Naive thymus-derived CD8-positive, alpha-beta T cell (primary cell): ENCODE results near the gene RTN1. TPM values are rescaled to one million over a fixed set of nuclear protein-coding genes. Genes with fewer than 3 reads are reported as not detected.

Experiments
- ATAC-seq, 2 donors: fragments of 150-1000 bp; cut with Tn5 transposase in 1 of 2; sonication (Bioruptor Pico), chemical (Tn5 transposase) in 1 of 2; 1 replicate in 1 of 2; 2 replicates in 1 of 2; pipeline ENCODE4 v1.10.0; 2021; ENCODE audit warnings: mild to moderate bottlenecking in 2 of 2, moderate library complexity in 2 of 2
- POLR2A ChIA-PET: fragments of 350-600 bp; sonication (Branson Sonifier 250); formaldehyde crosslinking; loops from one replicate; lab custom pipeline; 2021; ENCODE audit warnings: antibody characterized with exemption; lab: Charles Lee
- DNase-seq, 10 donors: peaks; one replicate each; pipeline versions ENCODE4 v3.0.0 to v3.0.0-alpha.2; 2020 to 2022
- H3K27ac Mint-ChIP-seq, 10 donors: one replicate each; pipeline ENCODE4 v1.8.0; 2020 to 2022; ENCODE audit warnings: mild to moderate bottlenecking in 10 of 10, mixed read lengths in 10 of 10, moderate library complexity in 4 of 10, inconsistent platforms in 1 of 10
- H3K27me3 Mint-ChIP-seq, 5 donors: one replicate each; pipeline ENCODE4 v1.8.0; 2021 to 2022; ENCODE audit warnings: mixed read lengths in 5 of 5
- H3K36me3 Mint-ChIP-seq, 3 donors: one replicate each; pipeline ENCODE4 v1.8.0; 2020 to 2022; ENCODE audit warnings: mixed read lengths in 3 of 3, mild to moderate bottlenecking in 2 of 3, inconsistent platforms in 1 of 3
- H3K4me1 Mint-ChIP-seq, 4 donors: one replicate each; pipeline ENCODE4 v1.8.0; 2021 to 2022; ENCODE audit warnings: mixed read lengths in 4 of 4
- H3K4me3 Mint-ChIP-seq, 10 donors: one replicate each; pipeline ENCODE4 v1.8.0; 2020 to 2022; ENCODE audit warnings: mild to moderate bottlenecking in 10 of 10, mixed read lengths in 10 of 10, moderate library complexity in 6 of 10, inconsistent platforms in 1 of 10
- H3K9me3 Mint-ChIP-seq, 9 donors: one replicate each; pipeline ENCODE4 v1.8.0; 2020 to 2022; ENCODE audit warnings: mixed read lengths in 9 of 9, mild to moderate bottlenecking in 3 of 9, inconsistent platforms in 1 of 9, moderate library complexity in 1 of 9
- polyA plus RNA-seq, 3 donors: library from polyadenylated mRNA; unstranded; fragments of 300-500 nt; fragmentation: Illumina TruSeq; gene quantifications; one replicate each; pipeline ENCODE4 v1.2.3, GENCODE V29; 2021
- total RNA-seq, 8 experiments: library from RNA in 2 of 8; stranded (reverse) in 2 of 8; gene quantifications; one replicate each; pipeline ENCODE4 v1.2.3 and lab custom pipeline; 2021 to 2026

RTN1 gene
- total and polyA plus RNA-seq, 5 experiments from 2014 or later, result 0.10 TPM; not detected in 4

GRCh38 chr14:59630288-59630963 is 240.2 kb downstream of the RTN1 start:
- Mint-ChIP-seq H3K36me3 (peaks cover 0 to 6% (median 0%) of the 10 kb centered on the region in 3 donors), H3K9me3 (peaks cover 0 to 9% (median 0%) of the 10 kb centered on the region in 9 donors), H3K4me3 (peak overlapping the region in 4 of 10 donors; percentile 13 to 69 (median 42)), H3K27me3 (peaks cover 20 to 58% (median 45%) of the 10 kb centered on the region in 5 donors), H3K27ac (no peak overlapping the region), H3K4me1 (peaks cover 0 to 8% (median 4%) of the 10 kb centered on the region in 4 donors)
- no peak for DNase-seq
- POLR2A ChIA-PET, result no interaction called here
- ATAC-seq, result peak in 1 of 2 donors; percentile 22

GRCh38 chr14:59629444-59630287 is 240.9 kb downstream of the RTN1 start:
- peak overlapping the region in 1 of 10 donors; percentile 20 for H3K27ac Mint-ChIP-seq
- peaks cover 0 to 8% (median 4%) of the 10 kb centered on the region in 4 donors for H3K4me1 Mint-ChIP-seq
- peak overlapping the region in 4 of 10 donors; percentile 7 to 69 (median 33) for H3K4me3 Mint-ChIP-seq
- ATAC-seq (no peak), DNase-seq (no peak)
- H3K36me3 Mint-ChIP-seq, result peaks cover 0 to 3% (median 0%) of the 10 kb centered on the region in 3 donors
- peaks cover 0 to 3% (median 0%) of the 10 kb centered on the region in 9 donors for H3K9me3 Mint-ChIP-seq
- POLR2A ChIA-PET, result no interaction called here
- H3K27me3 Mint-ChIP-seq, result peaks cover 18 to 58% (median 47%) of the 10 kb centered on the region in 5 donors

DNA sequence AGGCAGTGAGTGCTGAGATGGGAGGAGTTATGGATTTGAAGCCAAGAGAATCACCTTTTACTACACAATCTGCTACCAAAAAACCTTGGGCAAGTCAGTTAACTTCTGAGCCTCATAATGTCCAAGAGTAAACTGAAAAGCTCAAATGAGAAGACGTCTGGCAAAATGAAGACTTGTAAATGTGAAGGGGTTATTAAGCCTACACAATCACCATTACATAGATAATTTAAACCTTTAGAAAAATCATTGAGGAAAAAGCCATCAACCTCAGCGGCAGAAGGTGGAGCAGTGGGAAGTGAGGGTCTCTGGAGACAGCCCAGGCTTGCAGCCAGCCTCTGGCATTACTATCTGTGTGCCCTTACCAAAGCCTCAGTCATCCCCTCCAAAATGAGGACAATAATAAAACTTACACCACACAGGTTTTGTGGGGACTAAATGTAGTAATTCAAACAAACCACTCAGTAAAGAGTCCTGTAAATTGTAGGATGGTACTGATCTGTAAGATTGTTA is 243.5 kb downstream of the RTN1 start:
- DNase-seq, result no peak
- H3K27ac Mint-ChIP-seq, result no peak overlapping the region
- ATAC-seq, result no peak
- peaks cover 0 to 8% (median 4%) of the 10 kb centered on the region in 4 donors for H3K4me1 Mint-ChIP-seq
- peaks cover 18 to 41% (median 37%) of the 10 kb centered on the region in 5 donors for H3K27me3 Mint-ChIP-seq
- no peaks in the 10 kb centered on the region for H3K9me3 Mint-ChIP-seq
- POLR2A ChIA-PET, result no interaction called here
- H3K36me3 Mint-ChIP-seq, result no peaks in the 10 kb centered on the region
- no peak overlapping the region for H3K4me3 Mint-ChIP-seq

GRCh38 chr14:59622631-59623030 is 247.9 kb downstream of the RTN1 start:
- Mint-ChIP-seq H3K4me1 (no peaks in the 10 kb centered on the region), H3K9me3 (peaks cover 0 to 9% (median 0%) of the 10 kb centered on the region in 9 donors), H3K4me3 (no peak overlapping the region), H3K36me3 (no peaks in the 10 kb centered on the region), H3K27ac (no peak overlapping the region), H3K27me3 (peaks cover 13 to 36% (median 23%) of the 10 kb centered on the region in 5 donors)
- ATAC-seq (no peak), DNase-seq (no peak)
- POLR2A ChIA-PET, result no interaction called here

- no peaks in the 10 kb centered on the region for H3K4me1 Mint-ChIP-seq
- H3K4me3 Mint-ChIP-seq, result no peak overlapping the region
- DNase-seq (no peak), ATAC-seq (no peak)
- no peak overlapping the region for H3K27ac Mint-ChIP-seq
- POLR2A ChIA-PET, result no interaction called here
- H3K36me3 Mint-ChIP-seq, result no peaks in the 10 kb centered on the region
- peaks cover 0 to 9% (median 0%) of the 10 kb centered on the region in 9 donors for H3K9me3 Mint-ChIP-seq
- peaks cover 7 to 30% (median 19%) of the 10 kb centered on the region in 5 donors for H3K27me3 Mint-ChIP-seq
These were observed 251.5 kb downstream of the RTN1 start for GRCh38 chr14:59619061-59619460.

GRCh38 chr14:59601056-59601455 is 269.5 kb downstream of the RTN1 start:
- H3K4me3 Mint-ChIP-seq, result no peak overlapping the region
- H3K4me1 Mint-ChIP-seq, result no peaks in the 10 kb centered on the region
- DNase-seq, result no peak
- POLR2A ChIA-PET, result no interaction called here
- peaks cover 9 to 21% (median 12%) of the 10 kb centered on the region in 5 donors for H3K27me3 Mint-ChIP-seq
- H3K36me3 Mint-ChIP-seq, result no peaks in the 10 kb centered on the region
- no peaks in the 10 kb centered on the region for H3K9me3 Mint-ChIP-seq
- no peak overlapping the region for H3K27ac Mint-ChIP-seq
- no peak for ATAC-seq

DNA sequence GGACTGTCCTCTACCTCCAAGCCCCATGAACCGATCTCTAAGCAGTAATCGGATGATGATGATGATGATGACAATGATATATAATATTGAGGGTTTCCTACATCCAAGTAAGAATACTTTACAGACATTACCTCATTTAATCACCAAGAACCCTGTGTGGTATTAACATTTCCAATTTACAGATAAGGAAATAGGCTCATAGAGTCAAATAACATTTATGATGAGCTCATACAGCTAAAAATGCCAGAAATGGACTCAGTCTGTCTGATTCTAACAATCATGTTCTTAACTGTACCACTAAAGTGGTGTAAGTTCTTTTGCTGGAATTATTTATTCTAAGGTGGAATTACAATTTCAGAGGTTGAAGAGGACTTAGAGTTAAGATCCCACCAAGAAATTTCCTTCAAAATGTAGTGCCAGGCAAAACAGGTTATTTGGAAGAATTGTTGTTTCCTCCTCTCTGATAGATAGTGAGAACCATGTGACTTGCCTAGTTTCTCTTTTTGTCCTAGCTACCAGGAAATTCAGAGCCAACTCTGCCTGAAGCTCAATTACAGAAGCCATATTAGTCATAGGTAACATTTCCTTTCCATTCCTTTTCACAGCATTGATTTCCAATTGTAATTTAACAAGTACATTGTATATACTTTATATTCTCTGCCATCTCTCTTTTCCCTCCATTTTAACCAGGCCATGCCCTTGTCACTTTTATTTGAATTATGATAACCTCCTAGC is 270.2 kb downstream of the RTN1 start:
- Mint-ChIP-seq H3K4me1 (no peaks in the 10 kb centered on the region), H3K9me3 (no peaks in the 10 kb centered on the region), H3K4me3 (no peak overlapping the region), H3K27ac (no peak overlapping the region), H3K36me3 (no peaks in the 10 kb centered on the region), H3K27me3 (peaks cover 10 to 21% (median 12%) of the 10 kb centered on the region in 5 donors)
- POLR2A ChIA-PET, result no interaction called here
- no peak for ATAC-seq
- DNase-seq, result no peak

- Mint-ChIP-seq H3K4me3 (no peak overlapping the region), H3K4me1 (no peaks in the 10 kb centered on the region), H3K9me3 (peaks cover 0 to 10% (median 2%) of the 10 kb centered on the region in 9 donors), H3K27ac (peak overlapping the region in 1 of 10 donors; percentile 45), H3K27me3 (peaks cover 12 to 32% (median 14%) of the 10 kb centered on the region in 5 donors), H3K36me3 (peaks cover 0 to 5% (median 4%) of the 10 kb centered on the region in 3 donors)
- POLR2A ChIA-PET, result no interaction called here
- ATAC-seq, result no peak
- no peak for DNase-seq
These were observed 275.5 kb downstream of the RTN1 start for GRCh38 chr14:59595071-59595470.

DNA sequence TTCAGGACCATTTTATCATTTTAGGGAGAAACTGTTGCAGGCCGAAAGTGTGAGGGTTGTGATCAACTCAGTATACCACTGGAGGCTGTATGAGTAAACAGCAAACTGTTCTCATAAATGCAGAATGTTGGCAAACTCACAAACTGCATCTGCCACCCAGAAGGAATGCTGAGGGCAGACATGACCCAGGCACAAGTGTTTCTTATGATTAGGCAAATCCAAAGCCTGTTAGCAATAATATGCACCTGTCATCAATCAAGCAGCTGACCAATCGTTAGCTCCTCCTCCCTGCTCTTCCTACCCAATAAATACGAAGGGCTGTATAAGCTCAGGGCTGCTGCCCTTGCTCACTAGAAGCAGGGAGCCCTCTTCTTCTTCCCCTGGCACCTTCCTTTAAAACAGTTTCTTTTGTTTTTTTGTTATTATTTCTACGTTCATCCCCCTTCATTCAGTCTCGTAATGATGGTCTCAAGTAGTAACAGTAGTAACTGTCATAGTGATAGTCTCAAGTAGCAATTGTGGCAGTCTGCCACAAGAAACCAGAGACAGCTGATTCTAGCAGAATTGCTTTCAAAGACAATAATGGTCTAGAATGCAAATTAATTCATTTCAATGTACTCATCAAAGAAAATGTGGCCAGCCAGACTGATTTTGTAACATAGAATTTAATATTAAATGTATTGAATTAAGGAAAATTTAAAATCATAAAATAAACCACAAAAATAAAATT is 278.8 kb downstream of the RTN1 start:
- H3K27ac Mint-ChIP-seq, result no peak overlapping the region
- H3K9me3 Mint-ChIP-seq, result peaks cover 0 to 10% (median 2%) of the 10 kb centered on the region in 9 donors
- no peak for DNase-seq
- no peak overlapping the region for H3K4me3 Mint-ChIP-seq
- ATAC-seq, result no peak
- peaks cover 0 to 15% (median 4%) of the 10 kb centered on the region in 5 donors for H3K27me3 Mint-ChIP-seq
- POLR2A ChIA-PET, result no interaction called here
- peaks cover 0 to 5% (median under 1%) of the 10 kb centered on the region in 4 donors for H3K4me1 Mint-ChIP-seq
- peaks cover 0 to 5% (median 4%) of the 10 kb centered on the region in 3 donors for H3K36me3 Mint-ChIP-seq

- H3K27me3 Mint-ChIP-seq, result no peaks in the 10 kb centered on the region
- POLR2A ChIA-PET, result no interaction called here
- H3K4me3 Mint-ChIP-seq, result no peak overlapping the region
- ATAC-seq (no peak), DNase-seq (no peak)
- peaks cover 4 to 15% (median 9%) of the 10 kb centered on the region in 4 donors for H3K4me1 Mint-ChIP-seq
- H3K9me3 Mint-ChIP-seq, result peaks cover 0 to 10% (median 2%) of the 10 kb centered on the region in 9 donors
- H3K27ac Mint-ChIP-seq, result no peak overlapping the region
- H3K36me3 Mint-ChIP-seq, result peaks cover 0 to 5% (median 4%) of the 10 kb centered on the region in 3 donors
These were observed 282.5 kb downstream of the RTN1 start for GRCh38 chr14:59588101-59588500.

- Mint-ChIP-seq H3K36me3 (no peaks in the 10 kb centered on the region), H3K27me3 (peaks cover 0 to 10% (median 5%) of the 10 kb centered on the region in 5 donors), H3K4me1 (peaks cover 4 to 15% (median 9%) of the 10 kb centered on the region in 4 donors), H3K4me3 (peak overlapping the region; percentile 37 to 82 (median 70)), H3K9me3 (no peaks in the 10 kb centered on the region), H3K27ac (peak overlapping the region in 4 of 10 donors; percentile 1 to 34 (median 8))
- POLR2A ChIA-PET, result no interaction called here
- ATAC-seq (peak; percentile 36 to 46), DNase-seq (peak in 2 of 10 donors; percentile 8 to 10)
These were observed 284.6 kb downstream of the RTN1 start for GRCh38 chr14:59585891-59586554.
